Activated T-cell treated with anti-CD3 and anti-CD28 coated beads for 48 hours (primary cell): Measurements from ENCODE around the gene RNF225.
"Not testable (repeated sequence)": the region's sequence is repeated elsewhere in the genome, so short reads cannot be mapped to it uniquely, and the experiment has no call there.

Experiments
- DNase-seq: peaks from one replicate; pipeline ENCODE4 v3.0.0-alpha.2; 2020; ENCODE audit warnings: low read depth

Gene RNF225

DNA sequence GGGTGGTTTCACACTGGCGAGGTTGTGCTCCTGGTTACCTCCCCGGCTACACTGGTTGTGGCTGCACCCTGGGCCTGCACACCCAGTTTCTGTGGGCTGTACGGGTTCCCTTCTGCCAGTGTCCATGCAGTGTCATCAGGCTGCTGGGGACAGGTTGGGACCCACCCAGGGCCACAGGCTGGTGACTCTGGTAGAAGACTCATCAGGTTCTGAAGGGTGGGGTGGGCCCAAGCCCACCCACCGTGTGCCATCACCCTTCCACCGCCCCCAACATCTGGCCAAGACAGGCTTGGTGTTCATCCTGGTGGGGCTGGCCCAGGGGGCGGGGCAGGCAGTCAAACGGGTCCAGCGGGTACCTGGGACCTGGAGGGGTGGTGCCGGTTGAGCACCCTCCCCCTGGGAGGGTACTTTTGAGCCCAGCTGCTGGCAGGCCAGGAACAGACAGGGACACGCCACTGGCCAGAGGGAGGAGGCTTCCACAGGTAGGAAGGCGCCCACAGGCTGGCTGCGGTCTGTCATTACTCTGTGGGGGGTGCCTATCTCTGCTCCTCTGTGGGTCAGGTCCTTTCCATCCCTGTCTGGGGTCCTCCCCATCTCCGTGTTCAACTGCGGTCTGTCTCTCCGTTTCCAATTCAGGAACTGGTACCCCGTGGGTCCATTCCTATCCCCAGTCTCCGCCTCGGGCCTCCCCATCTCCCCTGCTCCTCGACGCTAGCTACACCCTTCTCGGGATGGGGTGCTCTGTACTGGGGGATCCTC is at the start of gene RNF225:
TSS of gene RNF225 (plus strand) at position 437 of the 759 bp plus-strand sequence. CDS start 434 bp downstream, outside the sequence.
- DNase-seq, result no peak

DNA sequence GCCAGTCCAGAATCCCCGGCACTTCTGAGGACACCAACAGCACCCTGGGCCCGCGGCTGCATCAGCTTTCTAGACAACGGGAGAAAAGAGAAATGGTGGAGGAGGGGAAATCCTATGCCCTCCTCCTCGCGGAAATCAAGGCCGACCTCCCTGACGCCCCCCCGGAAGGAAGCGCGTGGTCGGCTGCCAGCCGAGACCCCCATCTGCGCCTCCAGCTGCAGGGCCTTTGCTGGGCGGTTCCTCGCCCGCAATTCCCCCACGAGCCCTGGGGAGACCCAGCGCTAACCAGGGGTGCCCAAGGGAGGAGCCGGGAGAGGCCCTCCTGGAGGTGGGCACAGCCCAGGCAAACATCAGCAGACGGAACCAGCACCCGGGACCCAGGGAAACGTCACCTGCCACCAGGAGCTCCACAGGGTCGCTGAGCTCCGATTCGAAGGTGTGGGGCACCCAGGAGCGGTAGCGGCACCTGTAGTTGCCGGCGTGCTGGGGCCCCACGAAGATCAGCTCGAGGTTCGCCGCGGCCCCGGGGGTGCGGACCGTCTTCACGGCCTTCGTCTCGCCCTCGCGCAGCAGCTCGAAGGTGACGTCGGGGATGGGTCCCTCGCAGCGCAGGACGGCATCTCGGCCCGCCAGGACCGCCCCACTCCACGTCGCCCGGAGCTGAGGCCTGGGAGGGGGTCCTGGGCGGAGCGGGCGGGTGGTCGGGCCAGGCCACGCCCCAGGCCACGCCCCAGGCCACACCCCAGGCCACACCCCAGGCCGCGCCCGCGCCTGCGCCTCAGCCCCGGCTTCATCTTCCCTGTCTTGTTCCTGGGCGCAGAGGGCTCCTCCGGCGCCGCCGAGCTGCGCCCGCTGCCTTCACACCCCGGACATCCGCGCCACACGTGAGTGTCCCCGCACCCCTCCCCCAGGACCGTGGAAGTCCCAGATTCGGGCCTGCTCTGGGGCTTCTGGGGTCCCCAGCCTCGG is 48.2 kb upstream of the RNF225 start:
- peak; percentile 64 for DNase-seq

DNA sequence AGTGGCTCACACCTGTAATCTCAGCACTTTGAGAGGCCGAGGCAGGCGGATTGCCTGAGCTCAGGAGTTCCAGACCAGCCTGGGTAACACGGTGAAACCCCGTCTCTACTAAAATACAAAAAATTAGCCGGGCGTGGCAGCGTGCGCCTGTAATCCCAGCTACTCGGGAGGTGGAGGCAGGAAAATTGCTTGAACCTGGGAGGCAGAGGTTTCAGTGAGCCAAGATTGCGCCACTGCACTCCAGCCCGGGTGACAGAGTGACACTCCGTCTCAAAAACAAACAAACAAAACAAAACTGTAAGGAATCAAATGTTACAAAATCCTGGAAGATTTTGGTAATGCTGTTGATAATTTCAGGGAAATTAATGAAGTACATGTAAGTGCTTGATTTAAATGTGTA is 47.4 kb upstream of the RNF225 start:
- DNase-seq, result not testable (repeated sequence)

DNA sequence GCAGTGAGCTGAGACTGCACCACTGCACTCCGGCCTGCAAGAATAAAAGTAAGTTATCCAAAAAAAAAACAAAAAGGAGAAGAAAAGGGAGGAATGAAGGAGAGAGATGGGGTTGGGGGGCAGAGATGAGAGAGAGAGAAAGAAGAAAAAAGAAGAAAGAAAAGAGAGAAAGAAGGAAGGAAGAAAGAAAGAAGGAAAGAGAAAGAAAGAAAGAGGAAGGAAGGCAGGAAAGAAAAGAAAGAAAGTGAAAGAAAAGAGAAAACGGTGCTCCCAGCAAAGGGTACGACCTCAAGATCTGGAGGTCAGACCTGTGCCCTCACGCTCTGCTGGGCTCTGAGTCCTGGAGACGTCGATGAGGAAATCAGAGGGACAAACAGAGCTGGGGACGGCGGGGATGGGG is 45.9 kb upstream of the RNF225 start:
- DNase-seq, result no peak

DNA sequence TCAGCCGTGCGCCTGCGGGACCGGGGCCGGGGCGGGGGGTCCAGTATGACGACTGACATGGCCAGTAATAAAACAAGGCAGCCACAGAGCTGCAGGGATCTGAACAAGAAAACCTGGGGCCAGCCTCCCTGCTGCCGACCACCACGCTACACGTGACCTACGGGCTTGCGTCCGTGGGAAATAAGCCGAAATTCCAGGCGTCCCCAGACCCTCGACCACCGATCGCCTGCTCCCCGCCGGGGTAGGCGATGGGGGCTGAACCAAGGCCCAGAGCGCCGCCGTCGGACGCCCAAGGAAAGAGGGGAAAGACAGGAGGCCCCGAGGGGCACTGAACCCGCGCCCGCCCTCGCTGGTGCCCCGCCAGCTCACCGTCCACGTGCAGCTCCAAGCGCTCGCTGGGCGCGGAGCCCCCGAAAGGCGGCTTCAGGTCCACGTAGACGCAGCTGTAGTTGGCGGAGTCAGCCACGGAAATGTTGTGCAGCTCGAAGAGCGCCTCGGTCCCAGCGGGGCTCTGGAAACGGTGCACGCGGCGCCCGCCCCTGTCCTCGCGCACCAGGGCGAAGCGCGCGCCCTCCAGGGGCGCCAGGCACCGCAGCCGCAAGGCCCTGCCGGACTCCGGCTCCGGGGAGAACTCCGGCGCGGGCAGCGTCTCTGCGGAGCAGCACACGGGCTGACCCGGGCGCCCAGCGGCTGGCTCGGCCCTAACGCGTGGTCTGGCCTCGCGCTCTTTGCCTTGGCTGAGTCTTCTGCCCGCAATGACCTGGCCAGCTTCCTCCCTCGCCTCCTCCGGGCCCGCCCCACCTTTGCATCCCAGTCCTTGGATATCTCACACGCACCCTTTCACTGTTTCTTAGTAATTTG is 45.2 kb upstream of the RNF225 start:
- no peak for DNase-seq

DNA sequence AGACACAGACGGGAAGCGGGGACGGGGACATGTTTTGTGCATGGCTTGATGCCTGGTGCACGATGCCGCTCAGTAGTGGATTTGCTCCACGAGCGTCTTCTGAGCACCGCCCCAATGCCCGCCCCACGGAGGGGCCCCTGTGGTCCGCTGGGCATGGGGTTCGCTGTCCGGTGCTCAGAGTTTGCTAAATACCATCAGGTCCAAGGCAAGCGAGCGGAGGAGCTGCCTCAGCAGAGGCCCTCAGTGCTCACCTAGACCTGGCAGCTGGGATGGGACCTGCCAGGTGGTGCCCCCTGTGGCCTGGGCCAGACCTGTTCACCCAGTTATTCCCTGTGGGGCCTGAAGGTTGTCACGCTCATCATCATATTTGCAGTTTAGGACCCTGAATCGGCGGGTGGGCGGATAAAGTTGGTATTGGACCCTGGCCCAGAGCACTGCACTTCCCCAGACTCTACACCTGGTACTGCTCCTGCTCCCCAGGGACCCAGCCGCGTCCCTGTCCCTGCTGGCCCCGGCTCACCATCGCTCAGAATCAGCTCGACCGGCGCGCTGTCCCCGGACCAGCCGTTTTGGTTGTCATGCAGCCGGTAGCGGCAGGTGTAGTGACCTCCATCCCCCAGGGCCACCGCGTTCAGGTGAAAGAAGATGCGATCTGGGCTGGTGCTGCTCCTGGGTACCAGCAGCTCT is 44.4 kb upstream of the RNF225 start:
- DNase-seq, result no peak

DNA sequence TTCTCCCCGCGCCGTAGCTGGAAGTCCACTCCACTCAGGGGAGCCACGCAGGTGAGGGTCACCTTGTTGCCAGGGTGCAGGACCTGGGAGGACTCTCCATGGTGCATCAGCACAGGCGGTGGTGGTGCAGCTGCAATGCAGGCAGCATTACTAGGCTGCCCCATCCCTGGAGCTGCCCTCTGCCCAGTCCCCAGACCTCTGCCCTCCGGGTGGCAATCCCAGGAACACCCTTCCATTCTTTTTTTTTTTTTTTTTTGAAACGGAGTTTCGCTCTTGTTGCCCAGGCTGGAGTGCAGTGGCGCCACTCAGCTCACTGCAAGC is 43.9 kb upstream of the RNF225 start:
- DNase-seq, result no peak

DNA sequence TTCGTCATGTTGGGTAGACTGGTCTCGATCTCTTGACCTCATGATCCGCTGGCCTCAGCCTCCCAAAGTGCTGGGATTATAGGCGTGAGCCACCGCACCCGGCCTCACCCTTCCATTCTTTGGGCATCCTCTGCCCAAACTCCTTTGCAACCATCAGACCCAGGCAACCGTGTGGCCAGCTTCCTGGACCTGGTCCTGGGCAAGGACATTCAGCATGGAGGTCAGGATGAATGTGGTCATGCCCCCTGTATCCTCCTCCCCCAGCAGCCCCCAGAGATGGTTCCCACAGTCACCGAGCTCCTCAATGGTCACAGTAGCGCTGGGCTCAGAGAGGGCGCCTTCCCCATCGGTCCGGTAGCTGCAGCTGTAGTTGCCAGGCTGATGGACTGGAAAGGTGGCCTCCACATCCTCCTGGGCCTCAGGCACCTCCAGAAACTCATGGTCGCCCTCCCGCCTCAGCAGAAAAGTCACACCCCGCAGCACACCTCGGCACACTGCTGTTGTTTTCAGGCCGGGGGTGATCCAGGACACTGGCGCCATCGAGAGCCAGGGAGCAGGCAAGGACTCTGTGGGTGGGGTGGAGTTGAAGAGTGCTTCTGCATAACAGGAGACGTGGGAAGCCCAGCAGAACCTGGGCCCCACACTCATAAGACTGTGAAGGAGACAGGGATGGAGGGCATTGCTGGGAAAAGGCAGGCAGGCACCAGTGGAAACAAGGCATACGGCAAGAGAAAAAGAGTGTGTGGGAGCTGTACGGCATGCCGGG is 43.3 kb upstream of the RNF225 start:
- no peak for DNase-seq

DNA sequence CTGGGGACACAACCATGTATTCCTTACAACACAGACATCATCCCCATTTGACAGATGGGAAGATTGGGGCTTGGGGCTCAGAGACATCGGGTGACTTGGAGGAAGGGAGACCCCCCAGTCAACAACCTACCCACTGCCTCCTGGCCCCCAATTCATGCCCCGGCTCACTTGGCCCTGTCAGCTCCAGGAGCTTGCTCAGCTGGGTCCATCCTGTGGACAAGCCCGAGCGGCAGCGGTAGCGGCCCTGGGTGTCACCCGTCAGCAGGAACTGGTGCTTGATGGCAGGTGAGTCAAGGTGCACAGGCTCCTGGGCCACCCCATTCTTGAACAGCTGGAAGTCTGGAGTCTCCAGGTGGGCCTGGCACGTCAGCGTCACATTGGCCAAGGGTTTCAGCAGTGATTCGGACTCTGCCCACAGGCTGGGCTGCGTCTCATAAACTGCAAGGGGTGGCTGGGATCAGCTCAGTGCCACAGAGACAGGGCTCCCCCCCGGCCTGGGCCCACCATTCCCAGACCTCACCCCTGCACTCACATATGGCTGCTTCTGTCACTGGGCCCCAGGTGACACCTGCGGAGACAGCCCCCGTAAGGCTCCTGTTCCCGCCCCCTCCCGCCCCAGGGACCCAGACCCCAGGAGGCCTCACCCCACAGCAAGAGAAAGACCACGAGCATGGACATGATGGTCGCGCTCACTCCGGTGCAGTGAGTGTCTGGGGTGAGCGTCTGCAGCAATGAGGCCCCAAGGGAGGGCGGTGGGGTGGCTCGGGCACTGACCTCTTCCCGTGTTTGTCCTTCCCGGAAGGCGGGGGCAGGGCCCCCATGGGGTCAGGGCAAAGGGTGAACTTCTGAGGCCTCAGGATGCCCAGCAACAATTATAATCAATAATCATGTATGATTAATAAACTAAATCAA is 42.4 kb upstream of the RNF225 start, which contains the start of gene A1BG:
TSS of gene A1BG (minus strand) at position 733 of the 912 bp plus-strand sequence. CDS start at position 678, 55 bp downstream.
- DNase-seq, result no peak

DNA sequence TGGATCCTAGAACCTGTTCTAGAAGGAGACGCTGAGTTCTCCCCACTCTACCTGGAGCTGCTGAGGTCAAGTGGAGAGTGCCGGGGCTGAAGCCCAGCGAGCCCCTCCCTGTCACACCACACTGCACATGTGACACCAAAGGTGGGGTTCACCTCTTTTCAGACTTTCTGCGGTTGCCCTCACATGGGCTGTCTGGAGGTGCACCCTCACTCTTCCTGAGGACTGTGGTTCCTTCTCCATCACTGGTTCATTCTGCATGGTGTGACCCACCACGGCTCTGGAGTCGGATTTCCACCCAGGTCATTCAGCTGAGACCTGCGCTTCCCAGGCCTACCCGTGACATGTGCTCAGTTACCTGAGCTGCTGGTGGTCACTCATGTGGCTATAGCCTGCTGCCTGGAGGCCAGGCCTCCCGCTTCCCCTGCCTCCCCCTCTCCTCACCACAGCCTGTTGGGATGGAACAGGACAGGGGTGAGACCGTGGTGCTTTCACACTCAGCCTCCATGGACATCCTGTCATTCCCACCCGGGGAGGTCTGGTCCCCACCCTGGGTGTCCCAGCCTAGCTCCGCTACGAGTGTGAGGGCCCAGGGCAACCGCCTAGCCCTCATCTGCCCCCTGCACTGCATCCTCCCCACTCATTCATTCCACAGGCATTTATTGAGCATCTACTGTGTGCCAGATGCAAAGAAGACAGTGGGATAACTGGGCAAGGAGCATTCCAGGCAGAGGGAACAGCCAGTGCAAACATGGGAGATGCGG is 41.6 kb upstream of the RNF225 start:
- no peak for DNase-seq

DNA sequence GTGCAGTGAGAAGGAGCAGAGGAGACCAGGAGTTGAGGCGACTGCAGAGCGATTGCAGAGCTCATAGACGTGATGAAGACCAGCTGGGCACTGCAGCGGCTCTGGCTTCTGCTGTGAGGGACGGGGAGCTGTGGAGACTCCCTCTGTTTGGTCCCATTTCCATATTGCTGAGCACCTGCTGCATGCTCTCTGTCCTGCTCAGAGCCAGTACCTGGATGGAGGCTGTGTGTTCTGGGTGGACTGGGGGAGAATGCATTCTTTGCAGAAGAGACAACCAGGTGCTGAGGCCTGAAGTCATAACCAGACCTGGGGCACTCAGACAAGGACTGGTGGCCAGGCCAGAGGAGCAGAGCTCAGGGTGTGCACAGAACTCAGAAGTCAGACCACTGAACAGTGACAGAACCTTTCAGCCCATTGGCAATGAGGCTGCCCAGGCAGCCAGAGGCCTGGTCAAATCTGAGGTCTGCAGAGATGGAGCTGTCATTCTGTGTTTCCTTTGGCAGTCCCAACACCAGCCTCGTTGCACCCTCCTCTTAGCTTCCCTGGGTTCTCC is 40.9 kb upstream of the RNF225 start:
- no peak for DNase-seq

DNA sequence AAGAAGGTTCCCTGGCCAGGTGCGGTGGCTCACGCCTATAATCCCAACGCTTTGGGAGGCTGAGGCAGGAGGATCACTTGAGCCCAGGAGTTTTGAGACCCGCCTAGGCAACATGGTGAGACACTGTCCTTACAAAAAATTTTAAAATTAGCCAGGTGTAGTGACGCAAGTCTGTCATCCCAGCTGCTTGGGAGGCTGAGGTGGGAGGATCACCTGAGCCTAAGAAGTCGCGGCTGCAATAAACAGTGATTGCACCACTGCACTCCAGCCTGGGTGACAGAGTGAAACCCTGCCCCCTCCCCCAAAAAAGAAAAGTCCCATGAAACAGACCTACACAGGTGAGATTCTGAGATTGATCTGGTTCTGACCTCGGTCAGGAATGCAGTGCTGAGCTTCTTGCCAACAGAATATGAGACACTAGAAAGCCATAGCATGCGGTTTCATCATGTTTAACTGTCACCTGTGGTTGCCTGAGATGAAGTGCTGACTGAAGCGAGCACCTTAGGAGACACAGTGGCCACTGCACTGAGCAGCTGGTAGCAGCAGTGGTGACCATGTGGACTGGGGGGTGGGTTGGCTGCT is 40.1 kb upstream of the RNF225 start:
- no peak for DNase-seq

DNA sequence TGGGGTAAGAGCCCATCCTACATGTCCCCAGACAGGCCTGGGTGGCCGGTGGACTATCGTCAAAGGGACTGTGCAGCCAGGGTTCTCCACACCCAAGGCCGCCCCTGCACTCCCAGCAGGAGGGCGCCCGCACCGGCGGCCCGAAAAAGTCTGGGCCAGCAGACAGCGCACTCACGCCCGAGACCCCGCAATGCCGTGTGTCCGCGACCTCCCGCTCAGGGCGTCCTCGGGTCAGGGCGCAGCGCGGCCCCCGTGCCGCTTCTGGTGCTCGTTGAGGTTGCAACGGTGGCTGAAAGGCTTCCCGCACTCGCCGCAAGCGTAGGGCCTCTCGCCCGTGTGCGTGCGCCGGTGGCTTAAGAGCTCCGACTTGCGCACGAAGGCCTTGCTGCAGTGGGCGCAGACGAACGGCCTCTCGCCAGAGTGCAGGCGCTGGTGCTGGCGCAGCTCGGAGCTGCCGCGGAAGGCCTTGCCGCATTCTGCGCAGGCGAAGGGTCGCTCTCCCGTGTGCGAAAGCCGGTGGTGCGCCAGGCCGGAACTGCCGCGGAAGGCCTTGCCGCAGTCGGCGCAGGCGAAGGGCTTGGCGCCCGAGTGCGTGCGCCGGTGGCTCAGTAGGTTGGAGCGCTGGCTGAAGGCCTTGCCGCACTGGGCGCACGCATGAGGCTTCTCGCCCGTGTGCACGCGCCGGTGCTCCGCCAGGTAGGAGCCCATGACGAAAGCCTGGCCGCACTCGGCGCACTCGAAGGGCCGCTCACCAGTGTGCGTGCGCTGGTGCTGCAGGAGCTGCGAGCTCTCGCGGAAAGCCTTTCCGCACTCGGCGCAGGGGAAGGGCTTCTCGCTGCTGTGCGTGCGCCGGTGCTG is 39.3 kb upstream of the RNF225 start:
- peak; percentile 37 for DNase-seq

DNA sequence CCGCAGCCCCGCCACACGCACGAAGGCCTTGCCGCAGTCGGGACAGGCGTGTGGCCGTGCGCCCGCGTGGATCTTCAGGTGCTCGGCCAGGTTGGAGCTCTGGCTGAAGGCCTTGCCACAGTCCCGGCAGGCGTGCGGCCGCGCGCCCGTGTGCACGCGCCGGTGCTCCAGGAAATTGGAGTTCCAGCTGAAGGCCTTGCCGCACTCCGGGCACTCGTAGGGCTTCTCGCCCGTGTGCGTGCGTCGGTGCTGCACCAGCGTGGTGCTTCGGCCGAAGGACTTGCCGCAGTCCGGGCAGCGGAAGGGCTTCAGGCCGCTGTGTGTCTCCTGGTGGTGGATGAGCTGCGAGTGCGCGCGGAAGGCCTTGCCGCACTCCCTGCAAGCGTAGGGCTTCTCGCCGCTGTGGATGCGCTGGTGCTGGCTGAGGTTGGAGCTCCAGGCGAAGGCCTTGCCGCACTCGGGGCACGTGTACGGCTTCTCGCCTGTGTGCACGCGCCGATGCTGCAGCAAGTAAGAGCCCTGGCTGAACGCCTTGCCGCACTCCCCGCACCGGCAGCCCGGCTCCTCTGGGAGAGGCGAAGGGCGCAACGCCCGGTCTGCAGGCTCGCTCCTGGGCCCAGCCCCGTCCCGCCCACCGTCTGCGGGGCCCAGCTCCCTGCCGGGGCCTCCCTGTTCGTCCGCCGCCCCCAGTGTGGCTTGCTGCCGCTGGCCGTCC is 38.5 kb upstream of the RNF225 start:
- no peak for DNase-seq

DNA sequence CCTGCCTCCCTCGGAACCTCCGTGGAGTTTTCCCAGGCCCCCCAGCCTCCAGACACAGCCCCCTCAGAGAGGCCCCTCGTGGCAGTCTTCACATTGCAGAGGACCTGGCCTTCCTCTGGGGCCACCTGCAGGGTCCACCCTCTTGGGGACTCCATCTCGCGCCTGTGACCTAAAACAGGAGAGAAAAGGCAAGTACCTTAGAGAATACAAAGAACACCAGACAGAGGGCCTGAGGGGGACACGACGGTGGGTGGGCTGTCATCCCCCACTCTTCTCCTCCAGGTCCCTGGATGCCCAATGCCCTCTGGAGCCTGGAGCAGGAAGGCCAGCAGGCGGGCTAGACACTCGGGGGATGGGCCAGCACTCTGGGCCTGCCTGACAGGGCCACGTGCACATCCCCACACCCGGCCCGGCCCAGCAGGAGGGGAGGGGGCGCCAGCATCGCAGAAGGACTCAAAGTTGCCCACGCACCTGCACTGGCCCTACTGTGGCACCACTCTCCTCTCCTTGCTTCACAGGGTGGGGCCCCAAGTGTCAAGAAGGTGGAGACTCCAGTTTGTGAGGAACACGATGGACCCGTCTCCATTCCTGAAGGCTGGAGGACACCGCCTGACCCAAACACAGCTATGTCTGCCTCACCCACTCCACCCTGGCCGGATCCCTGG is 37.8 kb upstream of the RNF225 start:
- DNase-seq, result no peak

DNA sequence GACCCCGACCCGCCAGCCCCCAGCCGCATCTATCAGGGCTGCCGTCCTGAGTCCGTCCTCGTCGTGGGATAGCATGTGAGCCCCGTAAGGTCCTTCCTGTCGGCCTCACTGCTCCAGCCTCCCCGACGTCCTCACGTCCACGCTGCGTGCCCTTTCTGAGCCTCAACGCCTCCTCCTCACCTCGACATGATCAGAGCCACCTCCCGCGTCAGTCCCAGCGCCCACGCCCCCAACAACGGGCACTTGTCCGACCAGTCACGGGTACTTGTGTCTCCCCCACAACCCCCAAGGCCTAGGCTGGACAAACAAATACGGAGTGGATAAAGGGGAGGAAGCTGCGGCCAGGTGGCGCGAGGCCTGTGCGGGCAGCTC is 33.6 kb upstream of the RNF225 start:
- DNase-seq, result peak; percentile 55
